K562 (cell line): Measurements from ENCODE around the gene PDE11A. TPM values are rescaled to one million over a fixed set of nuclear protein-coding genes. Genes with fewer than 3 reads are reported as not detected.
A peak's percentile ranks its signal among the peaks of the same experiment; 100 is the strongest.

Source experiments
- CBX1 ChIP-seq: sonication (generic); IDR thresholded peaks from 2 replicates; pipeline ENCODE4 v1.6.1; 2016; ENCODE audit warnings: antibody characterized with exemption, low read depth, mild to moderate bottlenecking
- EHMT2 ChIP-seq: fragments of 450-650 bp; IDR thresholded peaks from 2 replicates; pipeline ENCODE4 v1.6.1; 2018; ENCODE audit warnings: antibody characterized with exemption
- EZH2 ChIP-seq: IDR thresholded peaks from 2 replicates; pipeline ENCODE4 v1.6.1; 2012; ENCODE audit warnings: low read depth, mild to moderate bottlenecking, inconsistent platforms, low read length, borderline replicate concordance
- GTF2F1 ChIP-seq: IDR thresholded peaks from 2 replicates; pipeline ENCODE4 v1.6.1; 2011; ENCODE audit warnings: low read depth, low read length, improper control_type of control experiment
- KAT8 ChIP-seq: fragments of 450-650 bp; IDR thresholded peaks from 2 replicates; pipeline ENCODE4 v1.6.1; 2016; ENCODE audit warnings: low read depth, mild to moderate bottlenecking
- KLF13 ChIP-seq: fragments of 450-650 bp; IDR thresholded peaks from 2 replicates; pipeline ENCODE4 v1.6.1; 2016; ENCODE audit warnings: missing genetic modification characterization, low read depth, mild to moderate bottlenecking, missing compliant biosample characterization, moderate library complexity, borderline replicate concordance
- MED1 ChIP-seq: sonication (generic); formaldehyde crosslinking; IDR thresholded peaks from 2 replicates; pipeline ENCODE4 v1.8.1; 2023; ENCODE audit warnings: missing genetic modification reagents, borderline replicate concordance
- RBM17 ChIP-seq: fragments of 200-400 bp; formaldehyde crosslinking; IDR thresholded peaks from 2 replicates; pipeline ENCODE4 v1.6.1; 2017; ENCODE audit warnings: low read depth, mild to moderate bottlenecking, low read length, borderline replicate concordance
- RFX1 ChIP-seq: fragments of 450-650 bp; IDR thresholded peaks from 2 replicates; pipeline ENCODE4 v1.6.1; 2016; ENCODE audit warnings: mild to moderate bottlenecking, moderate library complexity
- SREBF2 ChIP-seq: sonication (generic); formaldehyde crosslinking; IDR thresholded peaks from 2 replicates; pipeline ENCODE4 v1.4.0; 2020; ENCODE audit warnings: mild to moderate bottlenecking, missing genetic modification reagents
- ZNF134 ChIP-seq: fragments of 250-450 bp; sonication (Bioruptor Pico); conservative IDR thresholded peaks from 2 replicates; pipeline ENCODE4 v1.4.0; 2020
- ZNF431 ChIP-seq: sonication (generic); formaldehyde crosslinking; IDR thresholded peaks from 2 replicates; pipeline ENCODE4 v1.8.0; 2022; ENCODE audit warnings: mild to moderate bottlenecking, missing genetic modification reagents
- ZNF584 ChIP-seq: fragments of 200-800 bp; sonication (Bioruptor generic); IDR thresholded peaks from 2 replicates; pipeline ENCODE4 v1.6.1; 2016; ENCODE audit warnings: low read depth, mild to moderate bottlenecking, missing genetic modification characterization, missing compliant biosample characterization
- ZNF586 ChIP-seq: fragments of 450-650 bp; formaldehyde crosslinking; conservative IDR thresholded peaks from 2 replicates; pipeline ENCODE4 v1.4.0; 2020; ENCODE audit warnings: mild to moderate bottlenecking, moderate library complexity
- polyA plus RNA-seq, 8 experiments: library from polyadenylated mRNA; depleted of rRNA in 4 of 8; stranded (reverse) in 5 of 8; unstranded in 3 of 8; fragments of >200 nt; fragmentation: Nextera tagmentation in 2 of 8; fragmentation: Illumina TruSeq in 1 of 8; extraction: Ambion mirVana in 2 of 8; extraction: Trizol in 1 of 8; gene quantifications; 2 replicates each; pipeline versions ENCODE4 v1.2.1 to v1.2.3, GENCODE V29; 2011 to 2014; ENCODE audit warnings: inconsistent platforms in 1 of 8, missing spikeins in 1 of 8
- total RNA-seq, 7 experiments: library from RNA; depleted of rRNA in 6 of 7; stranded (reverse); fragments of >200 nt in 6 of 7; fragmentation: Illumina TruSeq in 2 of 7; extraction: Trizol in 2 of 7; gene quantifications; 2 replicates each; pipeline versions ENCODE4 v1.2.1 to v1.2.3, GENCODE V29; 2011 to 2021; ENCODE audit warnings: low replicate concordance in 1 of 7
- TF ChIP-seq, protein P1 (sequence below): fragments of 200-400 bp; formaldehyde crosslinking; IDR thresholded peaks from 2 replicates; pipeline ENCODE4 v1.6.1; 2017; ENCODE audit warnings: mild to moderate bottlenecking, low read depth, low read length, moderate library complexity
- TF ChIP-seq, protein P2 (sequence below), 2 experiments: fragments of 450-650 bp in 1 of 2; sonication (generic) in 1 of 2; formaldehyde crosslinking in 1 of 2; IDR thresholded peaks in 1 of 2; conservative IDR thresholded peaks in 1 of 2; 2 replicates each; pipeline versions ENCODE4 v1.6.1 to v1.8.1; 2016 to 2023; ENCODE audit warnings: mild to moderate bottlenecking in 2 of 2, moderate library complexity in 2 of 2, inconsistent platforms in 1 of 2, missing genetic modification reagents in 1 of 2
- TF ChIP-seq, protein P3 (sequence below): fragments of 250-450 bp; sonication (Bioruptor Pico); IDR thresholded peaks from 2 replicates; pipeline ENCODE4 v1.9.0; 2021; ENCODE audit warnings: mild to moderate bottlenecking, inconsistent platforms
- TF ChIP-seq, protein P4 (sequence below): sonication (generic); formaldehyde crosslinking; IDR thresholded peaks from 2 replicates; pipeline ENCODE4 v1.8.0; 2022; ENCODE audit warnings: mild to moderate bottlenecking, missing genetic modification reagents
- TF ChIP-seq, protein P5 (sequence below): IDR thresholded peaks from 2 replicates; pipeline ENCODE4 v1.6.1; 2016; ENCODE audit warnings: missing genetic modification characterization, missing compliant biosample characterization

PDE11A gene
- total and polyA plus RNA-seq, 9 of the 15 experiments (the other 6 are each of a cell fraction or from before 2014, with no cell fraction given): 3.2 to 22.1 (median 5.7) TPM

DNA sequence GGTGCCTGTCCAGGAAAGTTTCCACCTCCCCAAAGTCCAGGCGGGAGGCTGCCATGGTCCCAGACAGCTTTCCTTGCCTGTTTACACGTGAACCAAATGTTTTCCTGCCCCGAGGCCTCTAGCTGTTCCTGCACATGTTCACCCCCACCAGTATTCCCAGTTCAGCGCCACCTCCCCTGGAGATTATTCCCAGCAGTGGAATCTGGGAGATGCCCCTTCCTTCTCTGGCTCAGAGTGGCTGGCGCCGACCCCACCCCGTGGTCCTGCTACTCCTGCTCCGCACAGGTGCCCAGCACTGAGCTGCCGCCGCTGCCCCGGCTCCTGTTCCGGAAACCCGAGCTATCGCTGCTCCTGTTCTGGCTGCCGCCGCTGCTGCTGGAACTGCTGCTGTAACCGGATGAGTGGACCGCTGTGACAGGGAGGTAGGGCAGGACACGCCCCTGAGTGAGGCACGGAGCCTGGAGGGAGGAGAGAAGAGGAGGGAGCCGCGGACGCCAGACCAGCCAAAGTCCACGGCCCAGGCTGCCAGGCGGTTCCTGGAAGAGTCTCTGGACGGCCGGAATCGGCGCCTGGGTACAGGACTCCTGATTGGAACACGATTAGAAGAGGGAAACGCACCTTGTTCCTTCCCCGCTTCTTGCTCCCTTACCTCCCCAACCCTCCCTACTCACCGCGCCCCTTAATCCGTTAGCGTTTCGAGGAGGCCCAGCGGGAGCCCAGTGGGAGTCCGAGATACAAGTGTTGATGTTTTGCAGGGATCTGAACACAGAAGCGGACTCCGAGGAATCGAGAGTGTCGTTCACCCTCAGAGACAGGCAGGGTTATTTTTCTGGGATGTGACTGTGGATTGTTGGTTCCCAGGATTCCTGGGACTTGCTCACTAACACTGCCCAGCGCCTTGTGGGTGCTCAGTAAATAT is at the start of gene PDE11A (continued):
- TF ChIP-seq, protein P1, sequence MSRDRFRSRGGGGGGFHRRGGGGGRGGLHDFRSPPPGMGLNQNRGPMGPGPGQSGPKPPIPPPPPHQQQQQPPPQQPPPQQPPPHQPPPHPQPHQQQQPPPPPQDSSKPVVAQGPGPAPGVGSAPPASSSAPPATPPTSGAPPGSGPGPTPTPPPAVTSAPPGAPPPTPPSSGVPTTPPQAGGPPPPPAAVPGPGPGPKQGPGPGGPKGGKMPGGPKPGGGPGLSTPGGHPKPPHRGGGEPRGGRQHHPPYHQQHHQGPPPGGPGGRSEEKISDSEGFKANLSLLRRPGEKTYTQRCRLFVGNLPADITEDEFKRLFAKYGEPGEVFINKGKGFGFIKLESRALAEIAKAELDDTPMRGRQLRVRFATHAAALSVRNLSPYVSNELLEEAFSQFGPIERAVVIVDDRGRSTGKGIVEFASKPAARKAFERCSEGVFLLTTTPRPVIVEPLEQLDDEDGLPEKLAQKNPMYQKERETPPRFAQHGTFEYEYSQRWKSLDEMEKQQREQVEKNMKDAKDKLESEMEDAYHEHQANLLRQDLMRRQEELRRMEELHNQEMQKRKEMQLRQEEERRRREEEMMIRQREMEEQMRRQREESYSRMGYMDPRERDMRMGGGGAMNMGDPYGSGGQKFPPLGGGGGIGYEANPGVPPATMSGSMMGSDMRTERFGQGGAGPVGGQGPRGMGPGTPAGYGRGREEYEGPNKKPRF: no peak
- TF ChIP-seq CBX1: peak; percentile 98
- TF ChIP-seq, protein P2, sequence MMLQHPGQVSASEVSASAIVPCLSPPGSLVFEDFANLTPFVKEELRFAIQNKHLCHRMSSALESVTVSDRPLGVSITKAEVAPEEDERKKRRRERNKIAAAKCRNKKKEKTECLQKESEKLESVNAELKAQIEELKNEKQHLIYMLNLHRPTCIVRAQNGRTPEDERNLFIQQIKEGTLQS (IDR thresholded peaks at IDR 0.05): 0 out of 2 replicates have a peak, but pooled peaks have one; percentile 14
- TF ChIP-seq, protein P2 (CRISPR knock-in tag; conservative IDR thresholded peaks at IDR 0.05): 0 out of 2 replicates have a peak, but pooled peaks have one; percentile 32
- no peak for TF ChIP-seq RFX1
- no peak for TF ChIP-seq GTF2F1
- TF ChIP-seq ZNF134 (CRISPR knock-in tag): no peak
- TF ChIP-seq, protein P3, sequence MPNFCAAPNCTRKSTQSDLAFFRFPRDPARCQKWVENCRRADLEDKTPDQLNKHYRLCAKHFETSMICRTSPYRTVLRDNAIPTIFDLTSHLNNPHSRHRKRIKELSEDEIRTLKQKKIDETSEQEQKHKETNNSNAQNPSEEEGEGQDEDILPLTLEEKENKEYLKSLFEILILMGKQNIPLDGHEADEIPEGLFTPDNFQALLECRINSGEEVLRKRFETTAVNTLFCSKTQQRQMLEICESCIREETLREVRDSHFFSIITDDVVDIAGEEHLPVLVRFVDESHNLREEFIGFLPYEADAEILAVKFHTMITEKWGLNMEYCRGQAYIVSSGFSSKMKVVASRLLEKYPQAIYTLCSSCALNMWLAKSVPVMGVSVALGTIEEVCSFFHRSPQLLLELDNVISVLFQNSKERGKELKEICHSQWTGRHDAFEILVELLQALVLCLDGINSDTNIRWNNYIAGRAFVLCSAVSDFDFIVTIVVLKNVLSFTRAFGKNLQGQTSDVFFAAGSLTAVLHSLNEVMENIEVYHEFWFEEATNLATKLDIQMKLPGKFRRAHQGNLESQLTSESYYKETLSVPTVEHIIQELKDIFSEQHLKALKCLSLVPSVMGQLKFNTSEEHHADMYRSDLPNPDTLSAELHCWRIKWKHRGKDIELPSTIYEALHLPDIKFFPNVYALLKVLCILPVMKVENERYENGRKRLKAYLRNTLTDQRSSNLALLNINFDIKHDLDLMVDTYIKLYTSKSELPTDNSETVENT (CRISPR knock-in tag): no peak
- TF ChIP-seq, protein P4, sequence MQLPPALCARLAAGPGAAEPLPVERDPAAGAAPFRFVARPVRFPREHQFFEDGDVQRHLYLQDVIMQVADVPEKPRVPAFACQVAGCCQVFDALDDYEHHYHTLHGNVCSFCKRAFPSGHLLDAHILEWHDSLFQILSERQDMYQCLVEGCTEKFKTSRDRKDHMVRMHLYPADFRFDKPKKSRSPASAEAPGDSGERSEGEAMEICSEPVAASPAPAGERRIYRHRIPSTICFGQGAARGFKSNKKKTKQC (CRISPR knock-in tag): peak; percentile 89; the same call in 1 of the 2 replicates
- TF ChIP-seq MED1 (CRISPR knock-in tag): no peak
- TF ChIP-seq, protein P5, sequence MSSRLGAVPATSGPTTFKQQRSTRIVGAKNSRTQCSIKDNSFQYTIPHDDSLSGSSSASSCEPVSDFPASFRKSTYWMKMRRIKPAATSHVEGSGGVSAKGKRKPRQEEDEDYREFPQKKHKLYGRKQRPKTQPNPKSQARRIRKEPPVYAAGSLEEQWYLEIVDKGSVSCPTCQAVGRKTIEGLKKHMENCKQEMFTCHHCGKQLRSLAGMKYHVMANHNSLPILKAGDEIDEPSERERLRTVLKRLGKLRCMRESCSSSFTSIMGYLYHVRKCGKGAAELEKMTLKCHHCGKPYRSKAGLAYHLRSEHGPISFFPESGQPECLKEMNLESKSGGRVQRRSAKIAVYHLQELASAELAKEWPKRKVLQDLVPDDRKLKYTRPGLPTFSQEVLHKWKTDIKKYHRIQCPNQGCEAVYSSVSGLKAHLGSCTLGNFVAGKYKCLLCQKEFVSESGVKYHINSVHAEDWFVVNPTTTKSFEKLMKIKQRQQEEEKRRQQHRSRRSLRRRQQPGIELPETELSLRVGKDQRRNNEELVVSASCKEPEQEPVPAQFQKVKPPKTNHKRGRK (tag): no peak
- no peak for TF ChIP-seq SREBF2 (CRISPR knock-in tag)
- no peak for TF ChIP-seq ZNF586
- no peak for TF ChIP-seq EZH2
- TF ChIP-seq KLF13: no peak
- no peak for TF ChIP-seq RBM17
- no peak for TF ChIP-seq KAT8
- peak; percentile 19; the same call in 1 of the 2 replicates for TF ChIP-seq ZNF431 (CRISPR knock-in tag)
- no peak for TF ChIP-seq ZNF584
- no peak for TF ChIP-seq EHMT2
